Central memory CD4-positive, alpha-beta T cell (primary cell): ENCODE data around the gene HCST.
A peak's percentile ranks its signal among the peaks of the same experiment; 100 is the strongest.
"Not testable (repeated sequence)": the region's sequence is repeated elsewhere in the genome, so short reads cannot be mapped to it uniquely, and the experiment has no call there.

Experiments
- DNase-seq: peaks from one replicate; pipeline ENCODE4 v3.0.0; 2022
- total RNA-seq, 3 experiments: gene quantifications; one replicate each; lab custom pipeline; 2026; lab: John Stamatoyannopoulos, UW

HCST gene, protein sequence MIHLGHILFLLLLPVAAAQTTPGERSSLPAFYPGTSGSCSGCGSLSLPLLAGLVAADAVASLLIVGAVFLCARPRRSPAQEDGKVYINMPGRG
- total RNA-seq, result 5.2 to 26.0 (median 16.5) reads per million in 3 experiments

DNA sequence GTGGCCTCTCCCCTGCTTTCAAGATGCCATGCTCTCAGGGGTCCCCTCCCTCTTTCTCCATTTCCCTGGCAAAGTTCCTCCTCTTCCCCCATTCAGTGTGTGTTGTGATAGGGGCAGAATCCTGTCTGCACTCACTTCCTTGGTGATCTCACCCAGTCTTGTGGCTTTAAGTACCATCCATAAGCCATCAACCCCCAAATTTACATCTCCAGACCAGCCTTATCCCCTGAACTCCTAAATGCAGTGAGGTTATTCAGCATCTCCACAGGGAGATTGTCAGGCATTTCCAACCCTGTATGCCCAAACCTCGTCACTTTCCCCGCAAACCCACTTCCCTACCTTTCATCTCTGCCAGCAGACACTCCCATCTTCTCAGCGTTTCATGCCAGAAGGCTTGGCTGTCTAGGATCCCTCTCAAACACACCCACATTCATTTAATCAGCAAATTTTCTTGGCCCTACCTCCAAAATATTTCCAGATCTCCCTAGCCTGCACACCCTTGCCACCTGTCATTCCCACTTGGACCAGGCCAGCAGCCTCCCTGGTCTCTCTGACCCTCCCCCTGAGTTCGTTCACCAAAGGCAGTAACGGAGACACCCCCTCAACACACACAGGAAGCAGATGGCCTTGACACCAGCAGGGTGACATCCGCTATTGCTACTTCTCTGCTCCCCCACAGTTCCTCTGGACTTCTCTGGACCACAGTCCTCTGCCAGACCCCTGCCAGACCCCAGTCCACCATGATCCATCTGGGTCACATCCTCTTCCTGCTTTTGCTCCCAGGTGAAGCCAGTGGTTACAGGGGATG is at the start of gene HCST:
Gene HCST (plus strand): TSS at position 676 of the 808 bp plus-strand sequence. CDS start 65 bp downstream, at position 741.
- DNase-seq, result peak; percentile 76

DNA sequence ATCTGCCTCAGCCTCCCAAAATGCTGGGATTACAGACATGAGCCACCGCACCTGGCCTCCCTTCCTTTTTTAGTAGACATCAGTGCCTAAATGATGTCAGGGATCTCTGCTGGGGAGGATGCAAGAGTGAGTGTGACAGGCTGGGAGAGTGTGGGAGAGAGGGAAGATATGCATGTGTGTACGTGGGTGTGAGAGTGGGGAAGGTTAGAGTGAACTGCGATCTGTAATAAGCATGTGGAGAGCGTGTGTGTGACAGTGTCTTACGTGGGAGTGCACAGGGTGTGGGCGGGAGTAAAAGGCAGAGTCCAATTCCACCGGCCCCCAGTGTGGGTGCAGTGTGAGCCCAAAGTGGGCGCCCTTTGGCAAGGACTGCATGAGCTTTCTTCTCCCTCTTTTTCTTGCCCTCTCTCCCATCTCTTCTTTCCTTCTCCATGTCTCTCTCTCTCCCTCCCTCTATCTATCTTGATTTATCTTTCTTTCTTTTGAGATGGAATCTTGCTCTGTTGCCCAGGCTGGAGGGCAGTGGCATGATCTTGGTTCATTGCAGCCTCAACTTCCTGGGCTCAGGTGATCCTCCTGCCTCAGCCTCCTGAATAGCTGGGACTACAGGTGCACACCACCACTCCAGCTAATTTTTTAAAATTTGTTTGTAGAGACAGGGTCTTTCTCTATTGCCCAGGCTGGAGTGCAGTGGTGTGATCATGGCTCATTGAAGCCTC is 49.1 kb upstream of the HCST start:
- no peak for DNase-seq

DNA sequence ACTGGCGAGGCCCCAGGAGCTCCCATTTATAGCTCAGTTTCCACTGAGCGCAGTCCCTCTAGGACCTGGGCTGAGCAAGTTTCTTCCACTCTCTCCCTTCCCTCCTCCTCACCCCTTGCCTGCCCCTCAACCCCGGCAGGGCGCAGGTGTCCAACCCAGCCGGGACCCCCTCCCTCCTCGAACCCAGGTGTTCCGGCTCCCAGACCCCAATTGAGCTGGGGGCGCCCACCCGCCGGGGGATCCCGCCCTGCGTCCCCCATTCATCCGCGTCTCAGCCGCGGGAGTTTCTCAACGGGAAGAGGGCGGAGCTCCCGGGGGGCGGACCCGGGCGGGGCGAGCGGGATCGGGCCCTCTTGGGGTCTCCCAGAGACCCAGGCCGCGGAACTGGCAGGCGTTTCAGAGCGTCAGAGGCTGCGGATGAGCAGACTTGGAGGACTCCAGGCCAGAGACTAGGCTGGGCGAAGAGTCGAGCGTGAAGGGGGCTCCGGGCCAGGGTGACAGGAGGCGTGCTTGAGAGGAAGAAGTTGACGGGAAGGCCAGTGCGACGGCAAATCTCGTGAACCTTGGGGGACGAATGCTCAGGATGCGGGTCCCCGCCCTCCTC is 45.7 kb upstream of the HCST start, which contains the start of gene KIRREL2:
Gene KIRREL2 (plus strand): TSS at position 366 of the 604 bp plus-strand sequence. CDS start 209 bp downstream, at position 575.
- no peak for DNase-seq

DNA sequence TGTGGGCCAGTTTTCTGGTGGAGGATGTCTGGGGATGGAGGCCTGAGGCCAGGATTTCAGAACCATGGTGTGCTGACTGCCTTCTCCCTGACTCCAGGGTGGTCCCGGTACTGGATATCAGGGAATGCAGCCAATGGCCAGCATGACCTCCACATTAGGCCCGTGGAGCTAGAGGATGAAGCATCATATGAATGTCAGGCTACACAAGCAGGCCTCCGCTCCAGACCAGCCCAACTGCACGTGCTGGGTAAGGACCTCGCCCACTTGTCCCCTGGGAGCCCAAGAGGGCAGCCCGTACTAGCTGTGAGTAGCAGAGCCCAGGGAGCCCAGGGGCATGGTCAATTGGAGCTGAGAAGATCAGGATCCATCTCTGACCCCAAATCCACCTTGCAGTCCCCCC is 44.0 kb upstream of the HCST start:
- DNase-seq, result no peak

DNA sequence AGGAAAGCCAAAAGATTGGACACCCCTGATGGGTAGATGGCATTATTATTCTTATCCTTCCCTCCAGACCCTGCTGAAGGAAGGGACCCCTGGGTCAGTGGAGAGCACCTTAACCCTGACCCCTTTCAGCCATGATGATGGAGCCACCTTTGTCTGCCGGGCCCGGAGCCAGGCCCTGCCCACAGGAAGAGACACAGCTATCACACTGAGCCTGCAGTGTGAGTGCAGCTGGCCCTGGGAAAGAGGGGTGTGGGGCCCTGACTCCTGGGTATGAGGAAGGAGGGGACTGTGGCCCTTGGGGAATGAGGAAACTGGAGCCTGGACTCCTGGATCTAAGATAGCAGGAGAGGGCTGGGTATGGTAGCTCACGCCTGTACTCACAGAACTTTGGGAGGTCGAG is 42.9 kb upstream of the HCST start:
- no peak for DNase-seq

DNA sequence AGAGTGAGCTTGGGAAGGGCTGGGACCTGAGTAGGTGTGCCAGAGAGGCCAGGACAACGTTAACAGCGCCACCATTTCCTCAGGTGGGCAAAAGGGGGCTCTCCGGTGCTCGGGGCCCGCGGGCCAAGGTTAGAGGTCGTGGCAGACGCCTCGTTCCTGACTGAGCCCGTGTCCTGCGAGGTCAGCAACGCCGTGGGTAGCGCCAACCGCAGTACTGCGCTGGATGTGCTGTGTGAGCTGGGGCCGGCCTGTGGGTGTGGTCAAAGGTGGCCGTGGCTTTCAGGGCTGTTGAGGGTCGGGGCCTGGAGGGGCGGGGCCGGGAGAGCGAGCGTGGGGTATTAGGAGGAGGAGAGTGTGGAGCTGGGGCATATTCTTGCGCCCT is 41.9 kb upstream of the HCST start:
- DNase-seq, result no peak

DNA sequence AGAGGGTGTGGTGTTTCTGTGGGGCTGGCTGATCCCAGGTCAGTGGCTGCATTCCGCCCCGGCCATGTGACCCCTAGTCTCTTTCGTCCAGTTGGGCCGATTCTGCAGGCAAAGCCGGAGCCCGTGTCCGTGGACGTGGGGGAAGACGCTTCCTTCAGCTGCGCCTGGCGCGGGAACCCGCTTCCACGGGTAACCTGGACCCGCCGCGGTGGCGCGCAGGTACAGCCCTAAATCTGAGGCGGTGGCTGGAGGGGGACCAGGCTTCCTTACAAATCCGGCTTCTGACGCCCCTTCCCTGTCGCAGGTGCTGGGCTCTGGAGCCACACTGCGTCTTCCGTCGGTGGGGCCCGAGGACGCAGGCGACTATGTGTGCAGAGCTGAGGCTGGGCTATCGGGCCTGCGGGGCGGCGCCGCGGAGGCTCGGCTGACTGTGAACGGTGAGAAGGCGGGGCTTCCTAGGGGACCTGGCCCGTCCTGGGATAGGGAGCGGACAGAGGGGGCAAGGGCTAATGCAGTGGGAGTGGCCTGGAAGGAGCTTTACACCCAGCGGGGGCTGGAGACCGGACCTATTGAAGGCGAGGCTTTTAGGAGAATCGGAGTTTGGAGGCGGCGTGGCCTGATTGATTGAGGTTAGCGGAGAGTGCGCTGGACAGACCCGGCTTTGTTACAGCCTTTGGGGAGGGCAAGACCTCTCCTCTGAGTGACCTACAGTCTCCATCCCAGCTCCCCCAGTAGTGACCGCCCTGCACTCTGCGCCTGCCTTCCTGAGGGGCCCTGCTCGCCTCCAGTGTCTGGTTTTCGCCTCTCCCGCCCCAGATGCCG is 41.3 kb upstream of the HCST start:
- no peak for DNase-seq

DNA sequence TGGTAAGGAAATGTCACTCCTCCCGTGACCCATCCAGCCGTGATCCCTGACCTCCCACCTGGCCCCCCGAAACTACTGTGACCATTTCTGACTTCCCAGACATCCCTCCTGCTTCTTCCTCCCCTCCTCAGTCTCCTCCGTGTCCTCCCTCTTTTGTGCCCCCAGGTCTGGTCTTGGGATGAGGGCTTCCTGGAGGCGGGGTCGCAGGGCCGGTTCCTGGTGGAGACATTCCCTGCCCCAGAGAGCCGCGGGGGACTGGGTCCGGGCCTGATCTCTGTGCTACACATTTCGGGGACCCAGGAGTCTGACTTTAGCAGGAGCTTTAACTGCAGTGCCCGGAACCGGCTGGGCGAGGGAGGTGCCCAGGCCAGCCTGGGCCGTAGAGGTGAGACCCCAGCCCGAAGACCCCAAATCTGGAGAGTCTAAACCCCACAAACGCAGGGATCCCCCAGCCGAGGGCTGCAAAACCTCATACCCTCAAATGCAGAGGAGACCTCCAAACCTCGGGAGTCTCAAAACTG is 40.6 kb upstream of the HCST start:
- DNase-seq, result no peak

DNA sequence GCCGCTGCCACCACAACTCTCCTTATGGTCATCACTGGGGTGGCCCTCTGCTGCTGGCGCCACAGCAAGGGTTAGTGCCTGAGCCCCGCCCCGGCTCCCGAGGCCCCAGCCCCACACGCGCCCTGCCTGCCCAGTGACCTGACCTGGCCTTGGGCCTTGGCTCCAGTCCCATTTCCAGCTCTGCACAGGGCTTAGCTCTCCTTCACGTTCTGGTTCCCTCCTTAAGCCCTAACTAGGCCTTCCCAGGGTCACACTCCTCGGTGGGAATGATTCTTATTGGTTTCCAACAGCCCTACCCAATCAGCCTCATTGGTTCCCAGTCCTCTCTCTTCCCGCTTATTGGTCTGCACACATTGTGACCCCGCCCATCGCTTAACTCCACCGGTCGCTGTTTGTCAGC is 39.8 kb upstream of the HCST start:
- no peak for DNase-seq

DNA sequence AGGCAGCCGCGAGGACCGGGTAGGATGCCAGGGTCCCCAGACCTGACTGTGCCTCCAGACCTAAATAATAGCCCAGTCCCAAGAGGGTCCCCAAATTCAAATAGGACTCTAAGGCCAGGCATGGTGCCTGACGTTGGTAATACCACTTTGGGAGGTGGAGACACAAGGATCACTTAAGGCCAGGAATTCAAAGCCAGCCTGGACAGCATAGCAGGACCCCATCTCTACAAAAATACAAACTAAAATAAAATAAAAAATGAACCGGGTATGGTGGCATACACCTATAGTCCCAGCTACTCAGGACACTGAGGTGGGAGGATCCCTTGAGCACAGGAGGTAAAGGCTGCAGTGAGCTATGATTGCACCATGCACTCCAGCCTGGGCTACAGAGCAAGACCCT is 39.3 kb upstream of the HCST start:
- DNase-seq, result no peak

DNA sequence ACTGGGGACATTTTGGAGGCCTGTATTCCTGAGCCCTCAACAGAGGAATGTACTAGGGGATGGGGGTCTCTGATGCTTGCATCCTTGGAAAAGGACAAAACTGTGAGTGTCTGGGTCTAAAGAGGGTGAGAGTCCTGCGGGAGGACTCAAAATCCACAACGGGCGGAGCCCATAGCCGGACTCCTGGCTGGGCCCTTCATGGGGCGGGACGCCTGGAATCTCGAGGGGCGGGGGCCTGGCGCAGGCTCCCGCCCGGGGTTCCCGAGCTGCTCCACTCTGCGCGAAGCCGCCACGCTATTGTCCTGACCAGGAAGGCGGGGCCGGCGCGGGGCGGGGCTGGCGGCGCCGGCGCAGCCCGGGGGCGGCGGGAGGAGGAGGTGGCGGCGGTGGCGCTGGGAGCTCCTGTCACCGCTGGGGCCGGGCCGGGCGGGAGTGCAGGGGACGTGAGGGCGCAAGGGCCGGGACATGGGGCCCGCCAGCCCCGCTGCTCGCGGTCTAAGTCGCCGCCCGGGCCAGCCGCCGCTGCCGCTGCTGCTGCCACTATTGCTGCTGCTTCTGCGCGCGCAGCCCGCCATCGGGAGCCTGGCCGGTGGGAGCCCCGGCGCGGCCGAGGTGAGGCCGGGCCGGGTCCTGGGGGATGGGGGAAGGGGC is 34.0 kb upstream of the HCST start, which contains the start of gene APLP1:
Gene APLP1 (plus strand): TSS at position 403 of the 651 bp plus-strand sequence. CDS start 63 bp downstream, at position 466.
- DNase-seq, result peak; percentile 43

DNA sequence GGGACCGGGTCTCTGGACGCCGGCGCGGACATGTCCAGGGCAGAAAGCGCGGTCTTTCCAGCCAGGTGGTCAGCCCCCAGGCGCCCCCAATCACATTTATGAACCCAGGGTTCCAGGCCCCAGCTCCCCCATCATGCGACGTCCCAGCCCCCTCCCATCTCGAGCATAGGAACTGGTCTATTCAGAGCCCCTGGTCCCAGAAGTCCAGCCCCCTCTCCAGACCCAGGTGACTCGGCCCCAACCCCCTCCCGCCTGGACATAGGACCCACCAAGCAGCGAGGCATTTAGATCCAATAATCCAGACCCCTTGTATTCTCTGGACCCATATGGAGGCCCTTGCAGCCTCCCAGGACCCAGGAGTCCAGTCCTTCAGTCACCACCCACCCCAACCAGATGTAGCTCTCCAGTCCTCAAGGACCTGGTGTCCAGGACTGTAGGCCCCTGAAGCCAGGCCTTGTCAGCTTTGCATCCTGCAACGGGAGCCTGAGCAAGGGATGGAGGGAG is 33.5 kb upstream of the HCST start:
- DNase-seq, result no peak

DNA sequence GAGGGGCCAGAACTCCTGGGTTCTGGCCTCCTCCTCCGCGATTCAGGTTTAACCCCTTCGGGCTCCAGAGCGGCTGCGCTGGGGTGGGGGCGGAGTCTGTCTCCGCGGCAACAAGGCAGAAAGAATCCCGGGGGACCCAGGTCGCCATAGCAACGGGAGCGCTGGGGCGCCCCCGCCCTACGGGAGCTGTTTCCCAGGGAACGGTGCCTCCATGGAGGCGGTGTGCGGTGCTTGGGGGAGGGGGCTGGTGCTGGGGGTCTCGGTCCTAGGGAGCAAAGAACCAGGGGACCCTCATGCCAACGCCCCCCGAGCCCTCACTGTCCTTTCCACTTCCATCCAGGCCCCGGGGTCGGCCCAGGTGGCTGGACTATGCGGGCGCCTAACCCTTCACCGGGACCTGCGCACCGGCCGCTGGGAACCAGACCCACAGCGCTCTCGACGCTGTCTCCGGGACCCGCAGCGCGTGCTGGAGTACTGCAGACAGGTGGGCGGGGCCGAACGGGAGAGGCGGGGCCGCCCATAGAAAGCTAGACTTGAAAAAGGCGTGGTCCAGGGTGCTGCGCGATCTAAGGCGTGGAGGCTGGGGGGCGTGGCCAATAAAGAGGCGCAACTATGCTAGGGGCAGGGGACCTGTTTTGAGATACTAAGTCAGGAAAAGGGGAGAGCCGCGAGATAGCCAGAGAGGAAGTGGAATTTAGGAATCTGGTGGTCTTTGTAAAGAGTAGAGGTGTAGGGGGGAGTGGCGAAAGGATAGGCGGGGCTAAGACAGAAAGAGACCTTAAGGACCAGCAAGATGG is 32.8 kb upstream of the HCST start:
- peak; percentile 76 for DNase-seq

DNA sequence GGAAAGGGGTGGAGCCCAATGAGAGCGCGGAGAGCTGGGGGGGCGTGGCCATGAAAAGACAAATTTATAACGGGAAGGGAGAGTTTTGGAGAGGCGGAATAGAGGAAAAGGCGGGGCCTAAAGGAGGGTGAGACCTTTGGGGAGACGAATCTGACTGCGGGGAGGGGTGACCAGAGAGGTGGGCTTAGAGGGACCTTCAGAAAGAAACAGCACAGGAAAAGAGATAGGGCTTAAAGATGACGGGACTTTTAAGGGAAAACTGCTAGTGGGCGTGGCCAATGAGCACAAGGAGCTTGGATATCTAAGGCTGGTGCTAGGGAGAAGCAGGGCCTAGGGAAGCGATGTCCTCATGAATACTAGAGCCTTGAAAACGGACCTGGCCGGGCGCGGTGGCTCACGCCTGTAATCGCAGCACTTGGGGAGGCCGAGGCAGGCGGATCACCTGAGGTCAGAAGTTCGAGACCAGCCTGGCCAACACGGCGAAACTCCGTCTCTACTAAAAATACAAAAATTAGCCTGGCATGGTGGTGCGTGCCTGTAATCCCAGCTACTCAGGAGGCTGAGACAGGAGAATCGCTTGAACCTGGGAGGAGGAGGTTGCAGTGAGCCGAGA is 32.1 kb upstream of the HCST start:
- DNase-seq, result not testable (repeated sequence)

DNA sequence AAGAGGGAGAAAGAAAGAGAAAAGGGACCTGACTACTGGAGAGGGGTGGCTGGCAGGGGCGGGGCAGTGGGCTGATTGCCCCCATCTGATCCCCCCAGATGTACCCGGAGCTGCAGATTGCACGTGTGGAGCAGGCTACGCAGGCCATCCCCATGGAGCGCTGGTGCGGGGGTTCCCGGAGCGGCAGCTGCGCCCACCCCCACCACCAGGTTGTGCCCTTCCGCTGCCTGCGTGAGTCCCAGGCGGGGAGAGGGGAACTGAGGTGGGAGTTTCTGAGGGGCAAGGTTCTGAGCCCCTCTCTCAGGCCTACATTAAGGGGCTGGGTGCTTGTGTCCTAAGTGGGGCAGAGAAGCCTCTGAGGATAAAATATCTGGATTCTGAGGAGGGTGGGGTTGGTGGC is 31.5 kb upstream of the HCST start:
- DNase-seq, result no peak

DNA sequence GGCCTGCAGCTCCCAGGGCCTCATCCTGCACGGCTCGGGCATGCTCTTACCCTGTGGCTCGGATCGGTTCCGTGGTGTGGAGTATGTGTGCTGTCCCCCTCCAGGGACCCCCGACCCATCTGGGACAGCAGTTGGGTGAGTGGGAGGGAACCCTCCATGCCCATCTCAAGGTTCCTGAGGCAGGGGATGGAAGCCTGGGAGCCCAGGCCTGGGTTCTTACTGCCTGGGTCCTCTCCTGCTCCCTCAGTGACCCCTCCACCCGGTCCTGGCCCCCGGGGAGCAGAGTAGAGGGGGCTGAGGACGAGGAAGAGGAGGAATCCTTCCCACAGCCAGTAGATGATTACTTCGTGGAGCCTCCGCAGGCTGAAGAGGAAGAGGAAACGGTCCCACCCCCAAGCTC is 30.7 kb upstream of the HCST start:
- no peak for DNase-seq

DNA sequence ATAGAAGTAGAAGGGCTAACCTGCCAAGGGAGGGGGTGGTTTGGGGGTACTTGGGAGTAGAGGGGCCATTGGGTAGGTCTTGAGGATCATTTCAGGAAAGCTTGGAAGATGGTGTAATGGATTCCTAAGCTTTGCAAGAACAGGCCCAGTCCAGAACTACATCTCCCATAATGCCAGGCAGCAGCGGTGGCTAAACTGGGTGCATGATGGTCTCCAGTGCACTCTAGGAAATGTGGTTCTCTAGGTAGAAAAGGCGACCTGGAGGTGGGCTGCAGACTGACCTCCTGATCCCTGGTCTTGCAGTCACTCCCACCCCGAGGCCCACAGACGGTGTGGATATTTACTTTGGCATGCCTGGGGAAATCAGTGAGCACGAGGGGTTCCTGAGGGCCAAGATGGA is 30.1 kb upstream of the HCST start:
- DNase-seq, result no peak

DNA sequence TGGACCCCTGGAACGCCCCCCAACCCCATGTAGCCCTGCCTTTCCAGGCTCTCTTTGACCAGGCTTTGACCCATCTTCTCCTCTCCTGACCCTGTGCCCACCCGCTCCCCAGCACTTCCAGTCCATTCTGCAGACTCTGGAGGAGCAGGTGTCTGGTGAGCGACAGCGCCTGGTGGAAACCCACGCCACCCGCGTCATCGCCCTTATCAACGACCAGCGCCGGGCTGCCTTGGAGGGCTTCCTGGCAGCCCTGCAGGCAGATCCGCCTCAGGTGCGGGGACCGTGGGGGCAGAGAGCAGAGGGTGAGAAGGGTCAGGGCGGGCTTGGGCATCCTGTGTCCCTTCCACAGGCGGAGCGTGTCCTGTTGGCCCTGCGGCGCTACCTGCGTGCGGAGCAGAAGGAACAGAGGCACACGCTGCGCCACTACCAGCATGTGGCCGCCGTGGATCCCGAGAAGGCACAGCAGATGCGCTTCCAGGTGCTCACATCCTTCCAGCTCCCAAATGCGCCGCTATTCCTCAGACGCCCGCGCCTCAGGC is 27.9 kb upstream of the HCST start:
- no peak for DNase-seq

DNA sequence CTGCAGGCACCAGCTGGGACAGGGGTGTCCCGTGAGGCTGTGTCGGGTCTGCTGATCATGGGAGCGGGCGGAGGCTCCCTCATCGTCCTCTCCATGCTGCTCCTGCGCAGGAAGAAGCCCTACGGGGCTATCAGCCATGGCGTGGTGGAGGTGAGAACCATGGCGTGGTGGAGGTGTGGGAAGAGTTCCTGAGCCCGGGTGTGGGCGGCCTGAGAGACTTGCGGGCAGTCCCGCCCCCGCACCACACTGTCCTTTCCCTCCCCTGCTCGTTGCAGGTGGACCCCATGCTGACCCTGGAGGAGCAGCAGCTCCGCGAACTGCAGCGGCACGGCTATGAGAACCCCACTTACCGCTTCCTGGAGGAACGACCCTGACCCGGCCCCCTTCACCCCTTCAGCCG is 23.3 kb upstream of the HCST start:
- DNase-seq, result no peak
